Kidney glomerular epithelial cell (primary cell): ENCODE measurements around the gene CD58.

Experiments
- DNase-seq: peaks from one replicate; lab custom pipeline; 2025; lab: John Stamatoyannopoulos, UW

CD58 gene

GRCh38 chr1:116540088-116540487 lies 30.7 kb downstream of the CD58 start:
- no peak for DNase-seq

GRCh38 chr1:116538544-116538943 lies 32.3 kb downstream of the CD58 start:
- peak; percentile 37 for DNase-seq

- no peak for DNase-seq
These were observed 32.9 kb downstream of the CD58 start for GRCh38 chr1:116537898-116538297.

GRCh38 chr1:116537040-116537831 lies 33.6 kb downstream of the CD58 start:
- DNase-seq: no peak

- no peak for DNase-seq
These were observed 36.6 kb downstream of the CD58 start for GRCh38 chr1:116534014-116534739.

- DNase-seq: no peak
These were observed 37.4 kb downstream of the CD58 start for GRCh38 chr1:116533429-116533820.

- DNase-seq: no peak
These were observed 38.0 kb downstream of the CD58 start for GRCh38 chr1:116532671-116533428.

GRCh38 chr1:116531917-116532316 lies 38.9 kb downstream of the CD58 start:
- no peak for DNase-seq

GRCh38 chr1:116529681-116530080 lies 41.1 kb downstream of the CD58 start:
- no peak for DNase-seq

GRCh38 chr1:116529199-116529631 lies 41.6 kb downstream of the CD58 start:
- DNase-seq: peak; percentile 3

- DNase-seq: no peak
These were observed 42.3 kb downstream of the CD58 start for GRCh38 chr1:116528329-116529083.

- DNase-seq: no peak
These were observed 45.4 kb downstream of the CD58 start for GRCh38 chr1:116525440-116525839.

GRCh38 chr1:116521186-116521585 lies 49.6 kb downstream of the CD58 start:
- peak; percentile 15 for DNase-seq

- DNase-seq: no peak
These were observed 52.4 kb downstream of the CD58 start for GRCh38 chr1:116518400-116518799.

GRCh38 chr1:116516631-116517030 lies 54.2 kb downstream of the CD58 start:
- DNase-seq: no peak

GRCh38 chr1:116515702-116516101 lies 55.1 kb downstream of the CD58 start:
- no peak for DNase-seq

- peak; percentile 44 for DNase-seq
These were observed 55.9 kb downstream of the CD58 start for GRCh38 chr1:116514708-116515525.

GRCh38 chr1:116513956-116514355 lies 56.9 kb downstream of the CD58 start:
- no peak for DNase-seq

GRCh38 chr1:116511459-116512019 lies 59.3 kb downstream of the CD58 start:
- DNase-seq: no peak

GRCh38 chr1:116510361-116510760 lies 60.5 kb downstream of the CD58 start:
- DNase-seq: no peak
